H1 (cell line): Measurements from ENCODE around the gene SOX8. TPM values are rescaled to one million over a fixed set of nuclear protein-coding genes. Genes with fewer than 3 reads are reported as not detected.

Source experiments
- CTCF ChIA-PET: fragments of 300-600 bp; sonication (Branson Sonifier 250); formaldehyde crosslinking; loops from one replicate; lab custom pipeline; 2021; ENCODE audit not compliant: partially characterized antibody; lab: Charles Lee
- POLR2A ChIA-PET: fragments of 300-600 bp; sonication (Branson Sonifier 250); formaldehyde crosslinking; loops from one replicate; lab custom pipeline; 2021; ENCODE audit warnings: inconsistent platforms; ENCODE audit not compliant: partially characterized antibody; lab: Charles Lee
- DNase-seq, 2 experiments: peaks; one replicate each; pipeline versions ENCODE4 v3.0.0 to v3.0.0-alpha.2; 2010 to 2022; ENCODE audit warnings: low spot score in 2 of 2, low read depth in 1 of 2, mixed read lengths in 1 of 2
- FAIRE-seq: peaks from 2 replicates; lab custom pipeline; 2011; peaks lifted over from hg19 to GRCh38; lab: Jason Lieb, UNC
- H2AFZ ChIP-seq: 2 replicates; pipeline ENCODE4 v1.8.1; 2012; ENCODE audit warnings: low read length, inconsistent platforms
- H2AK5ac ChIP-seq: 2 replicates; pipeline ENCODE4 v1.6.1; 2013; ENCODE audit warnings: low read depth, low read length
- H2BK120ac ChIP-seq: replicated peaks from 2 replicates; pipeline ENCODE3; 2013; ENCODE audit warnings: low read depth, low read length, inconsistent platforms
- H2BK12ac ChIP-seq: 2 replicates; pipeline ENCODE4 v1.6.1; 2013; ENCODE audit warnings: low read depth, low read length
- H2BK15ac ChIP-seq: 2 replicates; pipeline ENCODE4 v1.6.1; 2013; ENCODE audit warnings: low read length
- H2BK20ac ChIP-seq: 2 replicates; pipeline ENCODE4 v1.6.1; 2013; ENCODE audit warnings: low read length
- H2BK5ac ChIP-seq: 2 replicates; pipeline ENCODE4 v1.6.1; 2013; ENCODE audit warnings: low read depth, low read length
- H3K14ac ChIP-seq: 2 replicates; pipeline ENCODE4 v1.6.1; 2013; ENCODE audit warnings: inconsistent platforms; ENCODE audit not compliant: insufficient read length
- H3K18ac ChIP-seq: 2 replicates; pipeline ENCODE4 v1.6.1; 2013; ENCODE audit warnings: low read length; ENCODE audit errors: extremely low read depth
- H3K23ac ChIP-seq: 2 replicates; pipeline ENCODE4 v1.6.1; 2013; ENCODE audit warnings: inconsistent platforms; ENCODE audit not compliant: insufficient read length
- H3K23me2 ChIP-seq: 2 replicates; pipeline ENCODE4 v1.6.1; 2013; ENCODE audit warnings: low read depth, low read length
- H3K27ac ChIP-seq: 2 replicates; pipeline ENCODE4 v1.6.1; 2011; ENCODE audit warnings: low read depth, low read length, inconsistent platforms
- H3K27me3 ChIP-seq, 4 experiments: replicated peaks in 1 of 4; 1 replicate in 1 of 4; 2 replicates in 3 of 4; pipeline versions ENCODE4 v1.6.1 to v1.8.1; 2011 to 2013; ENCODE audit warnings: low read length in 3 of 4, mild to moderate bottlenecking in 3 of 4, inconsistent platforms in 2 of 4, mixed read lengths in 2 of 4, moderate library complexity in 1 of 4; ENCODE audit not compliant: control insufficient read depth in 3 of 4, insufficient read depth in 3 of 4; ENCODE audit errors: extremely low read depth in 1 of 4
- H3K36me3 ChIP-seq, 4 experiments: 2 replicates each; pipeline versions ENCODE4 v1.6.1 to v1.8.1; 2011 to 2013; ENCODE audit warnings: mild to moderate bottlenecking in 4 of 4, low read length in 3 of 4, moderate library complexity in 2 of 4, control low read depth in 1 of 4, inconsistent platforms in 1 of 4; ENCODE audit not compliant: insufficient read depth in 4 of 4, control insufficient read depth in 2 of 4
- H3K4ac ChIP-seq: replicated peaks from 2 replicates; pipeline ENCODE3; 2013; ENCODE audit warnings: low read length, low read depth, mixed read lengths, inconsistent platforms; ENCODE audit not compliant: insufficient read length
- H3K4me1 ChIP-seq, 4 experiments: replicated peaks in 1 of 4; 1 replicate in 1 of 4; 2 replicates in 3 of 4; pipeline versions ENCODE4 v1.6.1 to v1.8.1; 2011 to 2013; ENCODE audit warnings: low read length in 3 of 4, inconsistent platforms in 2 of 4, mixed read lengths in 1 of 4; ENCODE audit not compliant: insufficient read depth in 4 of 4, control insufficient read depth in 3 of 4
- H3K4me2 ChIP-seq, 2 experiments: 2 replicates each; pipeline versions ENCODE4 v1.6.1 to v1.8.1; 2011 to 2013; ENCODE audit warnings: low read depth in 2 of 2, low read length in 2 of 2, control low read depth in 1 of 2, inconsistent platforms in 1 of 2, mild to moderate bottlenecking in 1 of 2; ENCODE audit not compliant: insufficient read depth in 1 of 2
- H3K4me3 ChIP-seq, 4 experiments: fragments of 200-600, 300-600 bp in 1 of 4; sonication (generic), shearing (Covaris generic), sonication (Bioruptor Twin) in 1 of 4; 2 replicates each; pipeline versions ENCODE4 v1.5.1 to v1.8.1; 2011 to 2016; ENCODE audit warnings: low read length in 4 of 4, low read depth in 3 of 4, control low read depth in 2 of 4, inconsistent platforms in 2 of 4, mild to moderate bottlenecking in 2 of 4, mixed read lengths in 1 of 4, moderate library complexity in 1 of 4; ENCODE audit not compliant: insufficient read depth in 2 of 4; ENCODE audit errors: extremely low read depth in 1 of 4
- H3K56ac ChIP-seq: replicated peaks from 2 replicates; pipeline ENCODE3; 2013; ENCODE audit warnings: low read depth, mild to moderate bottlenecking, mixed read lengths, low read length, inconsistent platforms; ENCODE audit not compliant: insufficient read length
- H3K79me1 ChIP-seq: 2 replicates; pipeline ENCODE4 v1.6.1; 2013; ENCODE audit warnings: low read depth, low read length, control low read depth
- H3K79me2 ChIP-seq, 2 experiments: 2 replicates each; pipeline versions ENCODE4 v1.6.1 to v1.8.1; 2012 to 2013; ENCODE audit warnings: low read length in 2 of 2, mild to moderate bottlenecking in 2 of 2, inconsistent platforms in 1 of 2; ENCODE audit not compliant: insufficient read depth in 2 of 2, control insufficient read depth in 1 of 2
- H3K9ac ChIP-seq, 4 experiments: replicated peaks in 1 of 4; 1 replicate in 1 of 4; 2 replicates in 3 of 4; pipeline versions ENCODE4 v1.6.1 to v1.8.1; 2011 to 2013; ENCODE audit warnings: low read depth in 3 of 4, low read length in 3 of 4, control low read depth in 2 of 4, mild to moderate bottlenecking in 2 of 4, moderate library complexity in 2 of 4, inconsistent platforms in 1 of 4; ENCODE audit errors: extremely low read depth in 1 of 4
- H3K9me3 ChIP-seq, 2 experiments: 2 replicates each; pipeline versions ENCODE4 v1.6.1 to v1.8.1; 2012 to 2013; ENCODE audit warnings: mild to moderate bottlenecking in 2 of 2, moderate library complexity in 2 of 2, control low read depth in 1 of 2, inconsistent platforms in 1 of 2, low read depth in 1 of 2, low read length in 1 of 2, mixed read lengths in 1 of 2; ENCODE audit not compliant: insufficient read depth in 2 of 2
- H4K20me1 ChIP-seq, 2 experiments: replicated peaks in 1 of 2; 2 replicates each; pipeline versions ENCODE3 to v1.8.1; 2011 to 2013; ENCODE audit warnings: inconsistent platforms in 2 of 2, low read length in 2 of 2, mild to moderate bottlenecking in 1 of 2; ENCODE audit not compliant: insufficient read depth in 2 of 2, control insufficient read depth in 1 of 2
- H4K5ac ChIP-seq: 2 replicates; pipeline ENCODE4 v1.6.1; 2013; ENCODE audit warnings: low read length, low read depth, mixed read lengths, inconsistent platforms; ENCODE audit not compliant: insufficient read length
- H4K8ac ChIP-seq: 2 replicates; pipeline ENCODE4 v1.8.0; 2013; ENCODE audit warnings: mild to moderate bottlenecking, moderate library complexity, low read length, inconsistent platforms; ENCODE audit not compliant: insufficient read depth; ENCODE audit errors: extremely low read depth
- H4K91ac ChIP-seq: replicated peaks from 2 replicates; pipeline ENCODE3; 2013; ENCODE audit warnings: low read length, mixed read lengths, inconsistent platforms; ENCODE audit not compliant: insufficient read length
- BRCA1 ChIP-seq: IDR thresholded peaks from 2 replicates; pipeline ENCODE4 v1.6.1; 2012; ENCODE audit warnings: low read depth, low read length, improper control_type of control experiment
- CTCF ChIP-seq, 3 experiments: IDR thresholded peaks; 1 replicate in 2 of 3; 2 replicates in 1 of 3; pipeline versions ENCODE4 v1.5.1 to v1.6.1; 2011; ENCODE audit warnings: low read length in 3 of 3, mild to moderate bottlenecking in 3 of 3, inconsistent platforms in 2 of 3, low read depth in 1 of 3, moderate library complexity in 1 of 3; ENCODE audit not compliant: insufficient read depth in 1 of 3; ENCODE audit errors: control extremely low read depth in 1 of 3
- EP300 ChIP-seq, 2 experiments: IDR thresholded peaks; 1 replicate in 1 of 2; 2 replicates in 1 of 2; pipeline ENCODE4 v1.6.1; 2011 to 2012; ENCODE audit warnings: low read depth in 2 of 2, low read length in 2 of 2, mild to moderate bottlenecking in 2 of 2, borderline replicate concordance in 1 of 2, inconsistent platforms in 1 of 2, moderate library complexity in 1 of 2
- JUN ChIP-seq: IDR thresholded peaks from 2 replicates; pipeline ENCODE4 v1.6.1; 2011; ENCODE audit warnings: low read depth, mild to moderate bottlenecking, improper control_type of control experiment, low read length
- MAX ChIP-seq: IDR thresholded peaks from 2 replicates; pipeline ENCODE4 v1.6.1; 2012; ENCODE audit warnings: inconsistent platforms
- SRF ChIP-seq: IDR thresholded peaks from 2 replicates; pipeline ENCODE4 v1.6.1; 2011; ENCODE audit warnings: mild to moderate bottlenecking, low read depth, low read length, moderate library complexity
- TAF1 ChIP-seq: IDR thresholded peaks from 2 replicates; pipeline ENCODE4 v1.6.1; 2011; ENCODE audit warnings: mild to moderate bottlenecking, low read depth, low read length
- TBP ChIP-seq: IDR thresholded peaks from 2 replicates; pipeline ENCODE4 v1.6.1; 2011; ENCODE audit warnings: low read depth, low read length, improper control_type of control experiment
- TEAD4 ChIP-seq: IDR thresholded peaks from 2 replicates; pipeline ENCODE4 v1.6.1; 2012; ENCODE audit warnings: low read depth, low read length, inconsistent platforms, mixed read lengths
- WGBS, 2 experiments: shearing (Covaris generic) in 1 of 2; methylation state at CpG; one replicate each; pipeline versions ENCODE4 v1.1.6 to v1.1.7; 2013 to 2015; ENCODE audit warnings: low lambda C conversion rate in 2 of 2, mixed read lengths in 2 of 2, inconsistent platforms in 1 of 2, low coverage in 1 of 2, missing lambda C conversion rate in 1 of 2; ENCODE audit not compliant: insufficient replicate concordance in 2 of 2, insufficient coverage in 1 of 2, insufficient read length in 1 of 2; ENCODE audit errors: extremely low coverage in 1 of 2, missing lambda C conversion rate in 1 of 2; 5-methylcytosine and 5-hydroxymethylcytosine counted together
- polyA plus RNA-seq, 7 experiments: library from polyadenylated mRNA; depleted of rRNA in 3 of 7; stranded (reverse) in 5 of 7; unstranded in 2 of 7; fragments of >200 nt in 5 of 7; fragments of 200-250 nt in 2 of 7; gene quantifications; 1 replicate in 5 of 7; 2 replicates in 1 of 7; 4 replicates in 1 of 7; pipeline versions ENCODE4 v1.2.1 to v1.2.3, GENCODE V29; 2011 to 2013; ENCODE audit warnings: missing spikeins in 2 of 7, mixed read lengths in 2 of 7
- total RNA-seq: library from RNA; stranded (reverse); fragmentation: NEBNext Ultra II Directional; extraction: Animal tissue kit (Norgen Biotek cat#: 25700); gene quantifications from 2 replicates; pipeline ENCODE4 v1.2.1, GENCODE V29; 2021

Gene SOX8
- total and polyA plus RNA-seq, 2 of the 8 experiments (the other 6 are each of a cell fraction or from before 2014, with no cell fraction given) = 2.2 to 5.7 TPM

GRCh38 chr16:989354-989814, 7.8 kb downstream of the SOX8 start:
- no peak overlapping the region for H3K4me3 ChIP-seq
- no peak overlapping the region for H3K18ac ChIP-seq
- H4K20me1 ChIP-seq = peaks cover 0 to 2% of the 10 kb centered on the region in 2 experiments
- no peaks in the 10 kb centered on the region for H3K79me2 ChIP-seq
- peaks cover 10% of the 10 kb centered on the region; the same call in 1 of the 2 replicates for H3K23me2 ChIP-seq
- H2BK5ac ChIP-seq = no peak overlapping the region
- no peak overlapping the region for H3K4ac ChIP-seq
- POLR2A ChIA-PET = no interaction called here
- H2BK12ac ChIP-seq = no peak overlapping the region
- no peak overlapping the region for H4K91ac ChIP-seq
- H2BK15ac ChIP-seq = no peak overlapping the region
- TF ChIP-seq SRF (no peak), BRCA1 (no peak), MAX (no peak), TBP (no peak), CTCF (IDR thresholded peaks at IDR 0.05; ENCODE audit: control extremely low read depth in 1 of 3, insufficient read depth in 1 of 3, low read depth in 1 of 3, low read length in 3 of 3) (no peak), TAF1 (no peak), JUN (no peak), TEAD4 (no peak), EP300 (IDR thresholded peaks at IDR 0.05; ENCODE audit: borderline replicate concordance in 1 of 2, low read depth in 2 of 2, low read length in 2 of 2) (no peak)
- TF ChIP-seq, all 59 proteins: peak for 0
- no peak overlapping the region for H3K4me2 ChIP-seq
- 91% methylated on average over 9 of the region's 11 CpGs; no CpG with 5 or more reads in 1 of the 2 experiments for WGBS, 2 experiments
- H3K79me1 ChIP-seq = peaks cover 2% of the 10 kb centered on the region; the same call in 1 of the 2 replicates
- H2BK20ac ChIP-seq = no peak overlapping the region
- H4K8ac ChIP-seq = peak overlapping the region; percentile 79; the same call in 1 of the 2 replicates
- no peak overlapping the region for H2AK5ac ChIP-seq
- no peak overlapping the region for H4K5ac ChIP-seq
- no peaks in the 10 kb centered on the region for H3K4me1 ChIP-seq
- H3K27me3 ChIP-seq = no peaks in the 10 kb centered on the region
- no peak overlapping the region for H3K14ac ChIP-seq
- CTCF ChIA-PET = no interaction called here
- H3K27ac ChIP-seq = no peak overlapping the region
- H3K36me3 ChIP-seq = peaks cover 0 to 6% (median 0%) of the 10 kb centered on the region in 4 experiments; a peak in 1 of 8 replicates
- no peak overlapping the region for H3K9ac ChIP-seq
- no peak overlapping the region for H2AFZ ChIP-seq
- H2BK120ac ChIP-seq = no peak overlapping the region
- no peak for FAIRE-seq
- H3K56ac ChIP-seq = no peak overlapping the region
- no peak for DNase-seq
- no peak overlapping the region for H3K23ac ChIP-seq
- peaks cover 1 to 14% of the 10 kb centered on the region in 2 experiments; a peak in 3 of 4 replicates for H3K9me3 ChIP-seq
